Cardiac atrium fibroblast (primary cell): ENCODE measurements around the gene COL18A1. TPM values are rescaled to one million over a fixed set of nuclear protein-coding genes. Genes with fewer than 3 reads are reported as not detected.

ENCODE experiments used
- total RNA-seq: library from RNA; depleted of rRNA; stranded (reverse); fragments of >200 nt; gene quantifications from 2 replicates; pipeline ENCODE4 v1.2.3, GENCODE V29; 2015

COL18A1 gene
- 205 and 222 TPM in 2 replicates for total RNA-seq

GRCh38 chr21:45404730-45405270, at the start of gene COL18A1:
Gene COL18A1, plus strand, starts transcription at chr21:45405165. Its CDS starts 66 bp downstream, at chr21:45405231.

GRCh38 chr21:45542242-45542666, 137.3 kb downstream of the COL18A1 start, which contains the start of gene SLC19A1:
Gene SLC19A1, minus strand, starts transcription at chr21:45542440. Its CDS starts 4,481 bp downstream, at chr21:45537959.

Other genes with a start within 250 kb of the COL18A1 start
- 43.0 and 51.5 TPM in 2 replicates for gene POFUT2, start 117.3 kb upstream of the COL18A1 start, total RNA-seq
- 4.2 and 13.0 TPM in 2 replicates for gene SLC19A1, start 137.3 kb downstream of the COL18A1 start, total RNA-seq
- gene PCBP3, start 238.6 kb downstream of the COL18A1 start, total RNA-seq = 8.5 and 22.7 TPM in 2 replicates